Activated CD8-positive, alpha-beta memory T cell treated with anti-CD3 and anti-CD28 coated beads, Interleukin-2, amount 10 ng/mL, durations not matched to agents 7 days and 5 days (primary cell): ENCODE data around the gene MLLT10. TPM values are rescaled to one million over a fixed set of nuclear protein-coding genes. Genes with fewer than 3 reads are reported as not detected.

Experiments
- ATAC-seq: fragments of 150-1000 bp; cut with Tn5 transposase; one replicate; pipeline ENCODE4 v1.10.0; 2021; ENCODE audit warnings: moderate library complexity
- CTCF ChIA-PET: fragments of 350-600 bp; sonication (Branson Sonifier 250); formaldehyde crosslinking; loops from one replicate; lab custom pipeline; 2021; ENCODE audit warnings: antibody characterized with exemption; lab: Charles Lee
- DNase-seq: peaks from one replicate; pipeline ENCODE4 v3.0.0-alpha.2; 2020
- H3K27ac Mint-ChIP-seq: one replicate; pipeline ENCODE4 v1.8.0; 2021; ENCODE audit warnings: mild to moderate bottlenecking, mixed read lengths
- H3K27me3 Mint-ChIP-seq: one replicate; pipeline ENCODE4 v1.8.0; 2021; ENCODE audit warnings: mixed read lengths
- H3K36me3 Mint-ChIP-seq: one replicate; pipeline ENCODE4 v1.8.0; 2021; ENCODE audit warnings: mild to moderate bottlenecking, mixed read lengths
- H3K4me1 Mint-ChIP-seq: one replicate; pipeline ENCODE4 v1.8.0; 2021; ENCODE audit warnings: mixed read lengths
- H3K4me3 Mint-ChIP-seq: one replicate; pipeline ENCODE4 v1.8.0; 2021; ENCODE audit warnings: mild to moderate bottlenecking, moderate library complexity, mixed read lengths
- H3K9me3 Mint-ChIP-seq: one replicate; pipeline ENCODE4 v1.8.0; 2022; ENCODE audit warnings: low read depth, mixed read lengths
- total RNA-seq, 2 experiments: library from RNA; stranded (reverse); gene quantifications; one replicate each; pipeline ENCODE4 v1.2.3, GENCODE V29; 2021

MLLT10 gene
- total RNA-seq, 2 experiments from 2014 or later: 42.2 to 65.2 TPM

DNA sequence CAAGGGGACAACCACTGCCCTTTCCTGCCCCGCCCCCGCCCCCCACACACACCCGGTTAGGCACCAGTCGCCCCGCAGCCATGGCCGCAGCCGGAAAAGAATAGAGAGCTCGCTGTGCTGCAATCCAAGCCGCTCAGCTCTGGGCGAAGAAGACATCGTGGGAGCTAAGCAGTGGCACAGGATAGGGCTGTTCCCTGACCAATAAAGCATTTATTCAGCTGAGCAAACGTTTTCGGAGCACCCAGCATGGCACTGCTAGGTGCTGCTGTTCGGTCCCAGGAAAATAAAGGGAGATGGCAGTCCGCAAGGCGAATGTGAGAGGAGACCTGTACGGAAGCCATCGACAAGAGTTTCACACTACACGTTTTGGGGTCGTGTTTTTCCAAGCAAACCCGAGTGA is 26.9 kb upstream of the MLLT10 start:
- no peak overlapping the region for H3K27ac Mint-ChIP-seq
- ATAC-seq (no peak), DNase-seq (no peak)
- CTCF ChIA-PET: interaction anchor here (0.9 to 1.9 kb wide), 2 partner anchors 9 to 11 kb away, joined by 4 to 7 read pairs; no protein-coding TSS in a partner anchor
- peaks cover 1% of the 10 kb centered on the region for H3K4me1 Mint-ChIP-seq
- no peaks in the 10 kb centered on the region for H3K9me3 Mint-ChIP-seq
- H3K36me3 Mint-ChIP-seq: no peaks in the 10 kb centered on the region
- no peak overlapping the region for H3K4me3 Mint-ChIP-seq
- peaks cover 67% of the 10 kb centered on the region for H3K27me3 Mint-ChIP-seq

- Mint-ChIP-seq H3K36me3 (no peaks in the 10 kb centered on the region), H3K27me3 (peaks cover 67% of the 10 kb centered on the region), H3K4me1 (peaks cover 1% of the 10 kb centered on the region), H3K4me3 (no peak overlapping the region), H3K9me3 (no peaks in the 10 kb centered on the region), H3K27ac (no peak overlapping the region)
- CTCF ChIA-PET: interaction anchor here (1.7 to 2.1 kb wide), 2 partner anchors 12 to 13 kb away, joined by 7 read pairs; no protein-coding TSS in a partner anchor
- ATAC-seq (no peak), DNase-seq (no peak)
Measured at GRCh38 chr10:21508706-21509331, 25.2 kb upstream of the MLLT10 start.

DNA sequence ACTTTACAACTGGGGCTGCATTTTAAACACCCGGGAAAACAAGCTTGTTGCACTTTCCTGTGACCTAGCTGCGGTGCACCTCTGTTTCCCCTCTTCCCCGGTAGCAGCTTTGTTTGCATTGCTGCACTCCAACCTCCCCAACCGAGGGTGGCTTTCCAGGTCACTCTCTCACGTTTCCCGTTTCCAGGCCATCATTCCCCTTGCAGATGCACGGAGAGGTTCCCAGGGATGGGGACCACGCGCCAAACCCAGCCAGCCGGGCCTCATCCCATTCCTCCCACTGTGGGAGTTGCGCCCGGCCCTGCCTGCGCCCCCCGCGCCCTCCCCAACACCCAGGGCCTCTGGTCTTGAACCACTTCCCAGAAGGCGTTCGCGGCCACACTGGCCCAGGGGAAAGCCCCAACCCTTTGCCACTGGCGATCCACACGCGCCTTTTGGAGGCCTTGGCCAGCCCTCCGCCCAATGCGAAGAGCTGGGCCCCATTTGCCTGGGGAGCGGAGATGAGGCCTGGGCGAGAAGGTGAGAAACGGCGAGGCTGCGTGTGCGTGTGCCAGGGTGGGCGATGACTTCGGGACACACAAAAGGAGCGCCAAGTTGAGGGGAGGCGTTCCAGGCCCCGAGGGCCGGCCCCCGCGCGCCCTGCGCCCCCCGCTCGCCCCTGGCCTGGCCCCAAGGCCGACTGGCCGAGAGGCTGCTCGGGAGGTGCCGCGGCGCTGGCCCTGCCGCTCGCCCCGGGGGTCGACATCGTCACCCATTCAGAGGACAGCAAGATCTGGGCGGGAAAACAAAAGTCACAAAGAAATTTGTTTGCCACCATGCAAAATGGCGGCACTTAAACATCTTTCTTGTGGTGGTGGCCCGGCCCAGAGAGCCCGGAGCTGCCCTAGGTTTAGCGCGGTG is 24.4 kb upstream of the MLLT10 start:
- Mint-ChIP-seq H3K36me3 (no peaks in the 10 kb centered on the region), H3K27me3 (peaks cover 68% of the 10 kb centered on the region), H3K27ac (no peak overlapping the region), H3K4me1 (peaks cover 1% of the 10 kb centered on the region), H3K4me3 (no peak overlapping the region), H3K9me3 (no peaks in the 10 kb centered on the region)
- CTCF ChIA-PET: interaction anchor here (2.1 kb wide), 1 partner anchor 13 kb away, joined by 7 read pairs; no protein-coding TSS in a partner anchor
- DNase-seq (no peak), ATAC-seq (no peak)

- no peak overlapping the region for H3K27ac Mint-ChIP-seq
- CTCF ChIA-PET: interaction anchor here (2.1 kb wide), 1 partner anchor 14 kb away, joined by 7 read pairs; no protein-coding TSS in a partner anchor
- DNase-seq: no peak
- H3K27me3 Mint-ChIP-seq: peaks cover 72% of the 10 kb centered on the region
- no peaks in the 10 kb centered on the region for H3K36me3 Mint-ChIP-seq
- no peak for ATAC-seq
- no peak overlapping the region for H3K4me3 Mint-ChIP-seq
- no peaks in the 10 kb centered on the region for H3K9me3 Mint-ChIP-seq
- H3K4me1 Mint-ChIP-seq: peaks cover 1% of the 10 kb centered on the region
Measured at GRCh38 chr10:21510241-21511094, 23.6 kb upstream of the MLLT10 start.

DNA sequence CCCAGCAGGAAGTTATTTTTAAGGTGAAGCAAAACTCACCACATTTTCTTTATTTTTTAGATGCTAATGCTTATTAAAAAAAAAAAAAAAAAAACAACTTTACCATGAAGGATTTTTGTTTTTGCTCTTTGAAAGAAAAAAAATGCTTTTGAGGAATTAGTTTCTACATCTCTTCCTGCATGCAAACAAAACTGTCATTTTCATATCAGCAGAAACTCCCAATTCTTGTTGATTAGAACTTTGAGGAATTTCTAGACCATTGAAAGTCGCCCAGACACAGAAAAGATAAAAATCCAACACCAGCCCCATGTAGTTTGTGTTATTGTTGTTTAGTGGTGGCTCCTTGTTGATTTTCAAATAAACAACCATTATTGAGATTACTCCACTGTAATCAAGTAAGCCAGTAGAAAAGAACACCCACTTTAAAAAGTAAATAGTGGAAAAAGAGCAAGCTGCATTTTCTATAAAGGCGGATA is 22.9 kb upstream of the MLLT10 start:
- H3K36me3 Mint-ChIP-seq: no peaks in the 10 kb centered on the region
- CTCF ChIA-PET: interaction anchor here (1.0 to 2.1 kb wide), 2 partner anchors 15 kb away, joined by 3 to 7 read pairs; no protein-coding TSS in a partner anchor
- H3K9me3 Mint-ChIP-seq: no peaks in the 10 kb centered on the region
- ATAC-seq (no peak), DNase-seq (no peak)
- H3K4me3 Mint-ChIP-seq: no peak overlapping the region
- H3K27me3 Mint-ChIP-seq: peaks cover 73% of the 10 kb centered on the region
- no peak overlapping the region for H3K27ac Mint-ChIP-seq
- H3K4me1 Mint-ChIP-seq: peaks cover 5% of the 10 kb centered on the region

DNA sequence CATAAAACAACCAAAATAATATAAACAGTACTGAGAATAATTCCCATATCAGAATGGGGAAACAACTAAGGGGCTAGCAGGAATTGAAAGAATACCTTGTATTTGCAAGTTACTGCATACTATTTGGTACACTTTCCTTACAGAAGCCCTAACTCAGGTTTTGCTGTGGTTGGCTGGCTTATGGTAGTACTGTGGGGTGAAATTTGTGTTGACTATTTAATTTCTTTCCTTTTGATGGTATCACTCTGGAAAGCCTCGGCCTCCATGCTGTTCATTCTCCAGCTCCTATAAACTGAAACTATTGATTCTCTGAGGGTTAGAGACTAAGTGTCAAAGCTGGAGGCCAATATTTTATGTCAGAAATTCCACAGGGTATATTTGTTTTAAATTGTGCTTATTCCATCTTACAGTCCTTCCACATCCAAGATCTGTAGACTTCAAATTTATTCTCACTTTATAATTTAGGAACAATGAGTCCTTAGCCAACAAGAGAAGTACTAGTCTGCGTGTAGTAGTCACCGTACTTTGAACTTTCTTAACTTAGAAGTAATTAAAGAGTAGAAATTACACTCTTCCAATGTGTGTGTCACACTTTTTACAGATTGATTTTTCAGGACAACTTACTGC is 22.0 kb upstream of the MLLT10 start:
- H3K4me3 Mint-ChIP-seq: no peak overlapping the region
- H3K27me3 Mint-ChIP-seq: peaks cover 69% of the 10 kb centered on the region
- ATAC-seq (no peak), DNase-seq (no peak)
- H3K36me3 Mint-ChIP-seq: no peaks in the 10 kb centered on the region
- H3K9me3 Mint-ChIP-seq: no peaks in the 10 kb centered on the region
- peaks cover 5% of the 10 kb centered on the region for H3K4me1 Mint-ChIP-seq
- H3K27ac Mint-ChIP-seq: no peak overlapping the region
- CTCF ChIA-PET: interaction anchor here (1.0 kb wide), 1 partner anchor 16 kb away, joined by 3 read pairs; no protein-coding TSS in a partner anchor

GRCh38 chr10:21512573-21513404 is 21.2 kb upstream of the MLLT10 start:
- peaks cover 72% of the 10 kb centered on the region for H3K27me3 Mint-ChIP-seq

GRCh38 chr10:21513405-21513788 is 20.6 kb upstream of the MLLT10 start:
- Mint-ChIP-seq H3K4me1 (peaks cover 15% of the 10 kb centered on the region), H3K36me3 (no peaks in the 10 kb centered on the region), H3K9me3 (no peaks in the 10 kb centered on the region), H3K27ac (no peak overlapping the region), H3K27me3 (peaks cover 76% of the 10 kb centered on the region), H3K4me3 (no peak overlapping the region)
- DNase-seq (no peak), ATAC-seq (no peak)
- CTCF ChIA-PET: interaction anchor here (4.1 kb wide), 1 partner anchor 17 kb away, joined by 33 read pairs; no protein-coding TSS in a partner anchor

More at GRCh38 chr10:21512573-21513404, 21.2 kb upstream of the MLLT10 start:
- DNase-seq: no peak
- no peak overlapping the region for H3K27ac Mint-ChIP-seq
- no peak for ATAC-seq
- no peak overlapping the region for H3K4me3 Mint-ChIP-seq
- CTCF ChIA-PET: no interaction called here
- no peaks in the 10 kb centered on the region for H3K36me3 Mint-ChIP-seq
- H3K4me1 Mint-ChIP-seq: peaks cover 9% of the 10 kb centered on the region
- no peaks in the 10 kb centered on the region for H3K9me3 Mint-ChIP-seq

DNA sequence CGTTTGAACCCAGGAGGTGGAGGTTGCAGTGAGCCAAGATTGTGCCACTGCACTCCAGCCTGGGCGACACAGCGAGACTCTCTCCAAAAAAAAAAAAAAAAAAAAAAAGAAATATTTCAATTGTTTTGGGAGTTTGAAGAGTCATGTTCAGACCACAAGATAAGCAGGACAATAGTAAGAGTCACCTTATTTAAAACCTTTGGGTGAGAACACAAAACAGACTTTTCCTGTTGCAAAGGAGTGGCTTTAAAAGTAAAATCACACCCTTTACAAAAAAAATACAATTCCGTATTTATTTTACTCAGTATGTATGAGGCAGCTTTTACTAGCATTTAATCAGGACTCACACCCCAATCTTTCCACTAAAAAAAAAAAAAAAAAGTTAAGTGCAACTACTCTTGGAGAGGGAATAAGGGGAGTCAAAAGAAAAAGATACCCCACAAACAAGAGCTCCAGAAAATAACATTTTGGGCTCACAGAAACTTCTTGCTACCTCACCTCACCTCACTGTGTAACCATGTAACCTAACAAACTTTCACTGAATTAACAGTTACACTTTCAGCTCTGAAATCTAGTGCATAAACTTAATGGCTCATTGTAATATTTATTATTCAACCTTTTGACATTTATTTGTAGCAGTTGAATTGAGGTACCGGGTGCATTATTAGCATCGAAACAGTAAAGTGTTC is 19.8 kb upstream of the MLLT10 start:
- ATAC-seq (no peak), DNase-seq (no peak)
- no peaks in the 10 kb centered on the region for H3K36me3 Mint-ChIP-seq
- no peaks in the 10 kb centered on the region for H3K9me3 Mint-ChIP-seq
- CTCF ChIA-PET: interaction anchor here (4.1 kb wide), 1 partner anchor 18 kb away, joined by 33 read pairs; no protein-coding TSS in a partner anchor
- H3K27me3 Mint-ChIP-seq: peaks cover 81% of the 10 kb centered on the region
- peaks cover 22% of the 10 kb centered on the region for H3K4me1 Mint-ChIP-seq
- H3K4me3 Mint-ChIP-seq: no peak overlapping the region
- no peak overlapping the region for H3K27ac Mint-ChIP-seq

- Mint-ChIP-seq H3K4me3 (no peak overlapping the region), H3K4me1 (peaks cover 28% of the 10 kb centered on the region), H3K27ac (no peak overlapping the region), H3K9me3 (no peaks in the 10 kb centered on the region), H3K36me3 (no peaks in the 10 kb centered on the region), H3K27me3 (peaks cover 86% of the 10 kb centered on the region)
- CTCF ChIA-PET: interaction anchor here (1.3 to 4.1 kb wide), 2 partner anchors 18 to 488 kb away, joined by 5 to 33 read pairs; partner anchors contain the start of gene DNAJC1
- DNase-seq (no peak), ATAC-seq (no peak)
Measured at GRCh38 chr10:21514818-21515351, 19.1 kb upstream of the MLLT10 start.
